ENCODE results near the gene NOSTRIN.

The NOSTRIN gene

GRCh38 chr2:168805615-168806014, 3.2 kb downstream of the NOSTRIN start:
- H3K36me3 ChIP-seq (ENCODE audit: control insufficient read depth, insufficient read depth, low read length), result no peaks in the 10 kb centered on the region
- H4K8ac ChIP-seq (ENCODE audit: low read depth, low read length), result no peak overlapping the region
- H3K56ac ChIP-seq (ENCODE audit: low read length), result no peak overlapping the region
- no peak overlapping the region for H2BK15ac ChIP-seq (replicated peaks; ENCODE audit: low read depth)
- no peak overlapping the region for H2BK5ac ChIP-seq (ENCODE audit: low read length)
- H3K4me2 ChIP-seq (ENCODE audit: low read length), result no peak overlapping the region
- no CpG with 5 or more reads among the region's 7 CpGs for WGBS (ENCODE audit: extremely low coverage, insufficient coverage, low lambda C conversion rate)
- no peak for DNase-seq
- H3K18ac ChIP-seq (ENCODE audit: low read length), result no peak overlapping the region
- H3K79me2 ChIP-seq (ENCODE audit: control insufficient read depth, insufficient read depth, low read length), result no peaks in the 10 kb centered on the region
- H2BK120ac ChIP-seq (ENCODE audit: low read depth, low read length), result no peak overlapping the region
- no peaks in the 10 kb centered on the region for H3K79me1 ChIP-seq (ENCODE audit: low read length)
- H3K23ac ChIP-seq (ENCODE audit: low read length), result no peak overlapping the region
- no peak overlapping the region for H3K4me3 ChIP-seq (ENCODE audit: low read length)
- H3K27ac ChIP-seq (ENCODE audit: low read depth, low read length), result no peak overlapping the region
- peaks cover 2% of the 10 kb centered on the region for H3K4me1 ChIP-seq (ENCODE audit: control insufficient read depth, low read depth, low read length)
- H3K27me3 ChIP-seq (ENCODE audit: insufficient read depth, low read length, poor library complexity), result no peaks in the 10 kb centered on the region
- H3K4ac ChIP-seq (ENCODE audit: low read depth, low read length), result no peak overlapping the region
- no peak overlapping the region for H3K9ac ChIP-seq (ENCODE audit: low read length)
- no peak overlapping the region for H2AK5ac ChIP-seq (ENCODE audit: low read length)
- H4K5ac ChIP-seq (ENCODE audit: low read length), result no peak overlapping the region

GRCh38 chr2:168809537-168809936, 7.1 kb downstream of the NOSTRIN start:
- no peaks in the 10 kb centered on the region for H3K27me3 ChIP-seq (ENCODE audit: insufficient read depth, low read length, poor library complexity)
- H3K4ac ChIP-seq (ENCODE audit: low read depth, low read length), result no peak overlapping the region
- no peak overlapping the region for H3K4me2 ChIP-seq (ENCODE audit: low read length)
- DNase-seq, result no peak
- H2AK5ac ChIP-seq (ENCODE audit: low read length), result no peak overlapping the region
- H4K8ac ChIP-seq (ENCODE audit: low read depth, low read length), result no peak overlapping the region
- H3K4me3 ChIP-seq (ENCODE audit: low read length), result no peak overlapping the region
- no peaks in the 10 kb centered on the region for H3K79me2 ChIP-seq (ENCODE audit: control insufficient read depth, insufficient read depth, low read length)
- no peaks in the 10 kb centered on the region for H3K36me3 ChIP-seq (ENCODE audit: control insufficient read depth, insufficient read depth, low read length)
- H2BK120ac ChIP-seq (ENCODE audit: low read depth, low read length), result no peak overlapping the region
- H3K9ac ChIP-seq (ENCODE audit: low read length), result no peak overlapping the region
- H3K18ac ChIP-seq (ENCODE audit: low read length), result no peak overlapping the region
- peaks cover 2% of the 10 kb centered on the region for H3K4me1 ChIP-seq (ENCODE audit: control insufficient read depth, low read depth, low read length)
- H4K5ac ChIP-seq (ENCODE audit: low read length), result no peak overlapping the region
- H2BK15ac ChIP-seq (replicated peaks; ENCODE audit: low read depth), result no peak overlapping the region
- H3K79me1 ChIP-seq (ENCODE audit: low read length), result no peaks in the 10 kb centered on the region
- no peak overlapping the region for H3K23ac ChIP-seq (ENCODE audit: low read length)
- no peak overlapping the region for H3K27ac ChIP-seq (ENCODE audit: low read depth, low read length)
- H3K56ac ChIP-seq (ENCODE audit: low read length), result no peak overlapping the region
- no peak overlapping the region for H2BK5ac ChIP-seq (ENCODE audit: low read length)

DNA sequence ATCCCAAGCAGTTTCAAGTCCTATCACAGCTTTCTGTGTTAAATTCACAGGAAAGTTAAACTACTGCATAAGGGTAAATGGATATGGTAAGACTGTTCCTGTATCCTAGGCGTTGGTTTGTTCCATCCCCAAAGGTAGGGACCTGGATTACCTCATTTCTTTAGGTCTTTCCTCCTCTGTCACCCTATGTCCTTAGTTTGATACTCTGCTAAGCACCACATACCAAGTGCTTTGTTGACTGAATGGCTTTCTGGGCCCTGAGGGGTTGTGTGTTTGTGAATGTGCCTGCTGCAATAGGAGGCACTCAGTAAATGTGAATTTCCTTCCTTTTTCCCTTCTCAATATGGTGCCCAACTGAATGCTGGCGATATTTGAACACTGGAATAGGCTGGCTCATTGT, 7.8 kb downstream of the NOSTRIN start:
- no peak overlapping the region for H2BK120ac ChIP-seq (ENCODE audit: low read depth, low read length)
- no peak overlapping the region for H3K4me3 ChIP-seq (ENCODE audit: low read length)
- DNase-seq, result peak; percentile 56
- H3K4ac ChIP-seq (ENCODE audit: low read depth, low read length), result no peak overlapping the region
- no peak overlapping the region for H3K27ac ChIP-seq (ENCODE audit: low read depth, low read length)
- peaks cover 2% of the 10 kb centered on the region for H3K4me1 ChIP-seq (ENCODE audit: control insufficient read depth, low read depth, low read length)
- no peaks in the 10 kb centered on the region for H3K27me3 ChIP-seq (ENCODE audit: insufficient read depth, low read length, poor library complexity)
- H4K8ac ChIP-seq (ENCODE audit: low read depth, low read length), result no peak overlapping the region
- no peak overlapping the region for H2BK5ac ChIP-seq (ENCODE audit: low read length)
- no peak overlapping the region for H2BK15ac ChIP-seq (replicated peaks; ENCODE audit: low read depth)
- no peak overlapping the region for H3K4me2 ChIP-seq (ENCODE audit: low read length)
- no peak overlapping the region for H3K23ac ChIP-seq (ENCODE audit: low read length)
- H2AK5ac ChIP-seq (ENCODE audit: low read length), result no peak overlapping the region
- H3K56ac ChIP-seq (ENCODE audit: low read length), result no peak overlapping the region
- no peak overlapping the region for H4K5ac ChIP-seq (ENCODE audit: low read length)
- H3K79me1 ChIP-seq (ENCODE audit: low read length), result no peaks in the 10 kb centered on the region
- no CpG with 5 or more reads among the region's 2 CpGs for WGBS (ENCODE audit: extremely low coverage, insufficient coverage, low lambda C conversion rate)
- no peaks in the 10 kb centered on the region for H3K79me2 ChIP-seq (ENCODE audit: control insufficient read depth, insufficient read depth, low read length)
- H3K18ac ChIP-seq (ENCODE audit: low read length), result no peak overlapping the region
- H3K9ac ChIP-seq (ENCODE audit: low read length), result no peak overlapping the region
- H3K36me3 ChIP-seq (ENCODE audit: control insufficient read depth, insufficient read depth, low read length), result no peaks in the 10 kb centered on the region

DNA sequence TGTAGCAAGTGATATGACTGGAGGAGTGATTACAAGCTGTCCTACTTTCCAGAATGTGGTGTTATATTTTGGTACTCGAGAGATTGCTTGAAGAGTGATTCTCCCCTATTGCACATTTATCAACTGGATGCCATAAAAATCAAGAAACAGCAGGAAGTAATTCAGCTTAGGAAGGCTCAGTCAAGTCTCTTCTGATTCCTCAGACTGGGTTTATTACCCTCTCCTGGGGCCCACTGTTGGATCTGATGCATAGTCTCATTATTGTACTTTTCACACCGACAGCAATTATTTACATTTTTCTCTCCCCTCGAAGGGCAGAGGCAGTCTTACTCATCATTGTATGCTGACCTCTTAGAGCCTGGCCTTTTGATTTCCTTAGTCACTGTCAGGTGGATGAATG, 9.3 kb downstream of the NOSTRIN start:
- Histone ChIP-seq H4K5ac (ENCODE audit: low read length) (no peak overlapping the region), H3K23ac (ENCODE audit: low read length) (no peak overlapping the region), H3K4me2 (ENCODE audit: low read length) (no peak overlapping the region), H2AK5ac (ENCODE audit: low read length) (no peak overlapping the region), H2BK15ac (replicated peaks; ENCODE audit: low read depth) (no peak overlapping the region), H3K4ac (ENCODE audit: low read depth, low read length) (no peak overlapping the region), H4K8ac (ENCODE audit: low read depth, low read length) (no peak overlapping the region), H3K56ac (ENCODE audit: low read length) (no peak overlapping the region), H3K27ac (ENCODE audit: low read depth, low read length) (no peak overlapping the region), H2BK120ac (ENCODE audit: low read depth, low read length) (no peak overlapping the region), H2BK5ac (ENCODE audit: low read length) (no peak overlapping the region), H3K4me3 (ENCODE audit: low read length) (no peak overlapping the region), H3K36me3 (ENCODE audit: control insufficient read depth, insufficient read depth, low read length) (no peaks in the 10 kb centered on the region), H3K27me3 (ENCODE audit: insufficient read depth, low read length, poor library complexity) (no peaks in the 10 kb centered on the region), H3K18ac (ENCODE audit: low read length) (no peak overlapping the region), H3K79me2 (ENCODE audit: control insufficient read depth, insufficient read depth, low read length) (no peaks in the 10 kb centered on the region), H3K9ac (ENCODE audit: low read length) (no peak overlapping the region), H3K4me1 (ENCODE audit: control insufficient read depth, low read depth, low read length) (peaks cover 2% of the 10 kb centered on the region), H3K79me1 (ENCODE audit: low read length) (no peaks in the 10 kb centered on the region)
- DNase-seq, result no peak
- no CpG with 5 or more reads among the region's 3 CpGs for WGBS (ENCODE audit: extremely low coverage, insufficient coverage, low lambda C conversion rate)

- Histone ChIP-seq H4K8ac (ENCODE audit: low read depth, low read length) (no peak overlapping the region), H3K23ac (ENCODE audit: low read length) (no peak overlapping the region), H3K27ac (ENCODE audit: low read depth, low read length) (no peak overlapping the region), H3K27me3 (ENCODE audit: insufficient read depth, low read length, poor library complexity) (no peaks in the 10 kb centered on the region), H2BK120ac (ENCODE audit: low read depth, low read length) (no peak overlapping the region), H3K4me1 (ENCODE audit: control insufficient read depth, low read depth, low read length) (peaks cover 2% of the 10 kb centered on the region), H3K79me1 (ENCODE audit: low read length) (no peaks in the 10 kb centered on the region), H3K56ac (ENCODE audit: low read length) (no peak overlapping the region), H3K79me2 (ENCODE audit: control insufficient read depth, insufficient read depth, low read length) (no peaks in the 10 kb centered on the region), H4K5ac (ENCODE audit: low read length) (no peak overlapping the region), H2BK5ac (ENCODE audit: low read length) (no peak overlapping the region), H2AK5ac (ENCODE audit: low read length) (no peak overlapping the region), H3K9ac (ENCODE audit: low read length) (no peak overlapping the region), H2BK15ac (replicated peaks; ENCODE audit: low read depth) (no peak overlapping the region), H3K18ac (ENCODE audit: low read length) (no peak overlapping the region), H3K4me3 (ENCODE audit: low read length) (no peak overlapping the region), H3K36me3 (ENCODE audit: control insufficient read depth, insufficient read depth, low read length) (no peaks in the 10 kb centered on the region), H3K4ac (ENCODE audit: low read depth, low read length) (no peak overlapping the region), H3K4me2 (ENCODE audit: low read length) (no peak overlapping the region)
- no peak for DNase-seq
- WGBS (ENCODE audit: extremely low coverage, insufficient coverage, low lambda C conversion rate), result no CpG with 5 or more reads among the region's 2 CpGs
These were observed 11.6 kb downstream of the NOSTRIN start for GRCh38 chr2:168814046-168814445.

DNA sequence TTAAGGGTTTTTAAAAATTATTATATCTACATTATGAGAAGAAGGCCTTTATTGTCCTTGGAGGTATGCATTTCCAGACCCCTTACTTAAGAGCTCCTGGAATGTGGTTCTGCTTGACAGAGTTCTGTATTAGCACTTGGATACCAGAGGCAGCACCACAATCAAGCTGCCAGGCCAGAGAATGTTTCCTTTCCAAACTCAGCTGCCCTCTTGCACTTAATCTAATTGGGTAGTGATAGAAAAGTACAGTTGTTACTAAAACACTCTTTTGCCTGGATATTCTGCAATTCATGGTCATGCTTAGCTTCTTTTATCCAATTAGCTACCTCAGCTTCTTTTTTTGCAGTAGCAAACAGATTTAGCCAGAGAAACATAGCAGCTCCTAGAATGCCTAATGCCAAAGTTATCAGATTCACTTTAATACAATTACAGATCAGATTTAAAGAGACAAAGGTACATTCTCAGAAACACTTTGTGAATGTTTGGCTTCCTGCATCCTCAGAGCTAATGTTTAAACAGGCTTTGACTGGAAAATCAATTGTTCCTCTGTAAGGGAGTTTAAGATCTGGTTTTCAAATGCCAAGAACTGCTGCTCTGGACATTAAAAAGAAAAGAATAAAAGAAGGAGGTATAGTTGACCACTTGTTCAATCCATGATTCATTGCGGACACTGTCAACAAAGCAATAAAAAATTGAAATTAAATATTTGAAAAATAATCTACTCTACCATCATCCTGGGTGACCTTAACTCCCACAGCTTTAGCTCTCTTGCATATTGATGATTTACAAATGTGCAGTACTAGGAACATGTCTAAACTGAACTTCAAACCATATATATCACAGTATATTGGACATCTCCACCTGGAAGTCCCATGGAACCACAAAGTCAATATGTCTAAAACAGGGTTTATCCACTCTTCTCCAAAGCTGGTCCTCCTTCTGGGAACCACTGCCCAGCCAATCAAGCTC, 12.8 kb downstream of the NOSTRIN start:
- no peak overlapping the region for H4K5ac ChIP-seq (ENCODE audit: low read length)
- no peak overlapping the region for H3K4me2 ChIP-seq (ENCODE audit: low read length)
- no peak overlapping the region for H3K9ac ChIP-seq (ENCODE audit: low read length)
- H2BK5ac ChIP-seq (ENCODE audit: low read length), result no peak overlapping the region
- H2BK120ac ChIP-seq (ENCODE audit: low read depth, low read length), result no peak overlapping the region
- H3K23ac ChIP-seq (ENCODE audit: low read length), result no peak overlapping the region
- no peak overlapping the region for H3K27ac ChIP-seq (ENCODE audit: low read depth, low read length)
- H3K79me1 ChIP-seq (ENCODE audit: low read length), result no peaks in the 10 kb centered on the region
- H4K8ac ChIP-seq (ENCODE audit: low read depth, low read length), result no peak overlapping the region
- H3K27me3 ChIP-seq (ENCODE audit: insufficient read depth, low read length, poor library complexity), result no peaks in the 10 kb centered on the region
- no peak overlapping the region for H3K4ac ChIP-seq (ENCODE audit: low read depth, low read length)
- H3K4me1 ChIP-seq (ENCODE audit: control insufficient read depth, low read depth, low read length), result peaks cover 2% of the 10 kb centered on the region
- peak; percentile 25 for DNase-seq
- WGBS (ENCODE audit: extremely low coverage, insufficient coverage, low lambda C conversion rate), result no CpG with 5 or more reads among the region's 1 CpG
- no peaks in the 10 kb centered on the region for H3K36me3 ChIP-seq (ENCODE audit: control insufficient read depth, insufficient read depth, low read length)
- no peak overlapping the region for H2AK5ac ChIP-seq (ENCODE audit: low read length)
- no peak overlapping the region for H3K56ac ChIP-seq (ENCODE audit: low read length)
- no peak overlapping the region for H2BK15ac ChIP-seq (replicated peaks; ENCODE audit: low read depth)
- H3K79me2 ChIP-seq (ENCODE audit: control insufficient read depth, insufficient read depth, low read length), result no peaks in the 10 kb centered on the region
- H3K4me3 ChIP-seq (ENCODE audit: low read length), result no peak overlapping the region
- no peak overlapping the region for H3K18ac ChIP-seq (ENCODE audit: low read length)
